Brain microvascular endothelial cell (primary cell): Measurements from ENCODE around the gene TMEM271.

Source experiments
- DNase-seq: peaks from one replicate; pipeline ENCODE4 v3.0.0-alpha.2; 2020
- H3K27ac ChIP-seq: fragments of 250-450 bp; sonication (Bioruptor Pico); 2 replicates; pipeline ENCODE4 v1.5.1; 2020; ENCODE audit warnings: mild to moderate bottlenecking, moderate library complexity
- H3K27me3 ChIP-seq: fragments of 250-450 bp; sonication (Bioruptor Pico); replicated peaks from 2 replicates; pipeline ENCODE4 v1.5.1; 2020; ENCODE audit warnings: mild to moderate bottlenecking
- H3K36me3 ChIP-seq: fragments of 250-450 bp; sonication (Bioruptor Pico); replicated peaks from 2 replicates; pipeline ENCODE4 v1.5.1; 2020; ENCODE audit warnings: mild to moderate bottlenecking
- H3K4me3 ChIP-seq: 2 replicates; pipeline ENCODE4 v1.5.1; 2011; ENCODE audit warnings: low read depth, mild to moderate bottlenecking, control low read depth, low read length, moderate library complexity
- in situ Hi-C: cut with HindIII; loops from 2 replicates; pipeline ENCODE4 v1.10.0; 2017; ENCODE audit warnings: low sequenced_read_pairs, low pct_ligation_motif_present
- TF ChIP-seq, protein P1 (sequence below): IDR thresholded peaks from 2 replicates; pipeline ENCODE4 v1.5.1; 2011; ENCODE audit warnings: low read depth, mild to moderate bottlenecking, moderate library complexity, low read length, control low read depth, inconsistent platforms; ENCODE audit errors: missing control alignments

TMEM271 gene

DNA sequence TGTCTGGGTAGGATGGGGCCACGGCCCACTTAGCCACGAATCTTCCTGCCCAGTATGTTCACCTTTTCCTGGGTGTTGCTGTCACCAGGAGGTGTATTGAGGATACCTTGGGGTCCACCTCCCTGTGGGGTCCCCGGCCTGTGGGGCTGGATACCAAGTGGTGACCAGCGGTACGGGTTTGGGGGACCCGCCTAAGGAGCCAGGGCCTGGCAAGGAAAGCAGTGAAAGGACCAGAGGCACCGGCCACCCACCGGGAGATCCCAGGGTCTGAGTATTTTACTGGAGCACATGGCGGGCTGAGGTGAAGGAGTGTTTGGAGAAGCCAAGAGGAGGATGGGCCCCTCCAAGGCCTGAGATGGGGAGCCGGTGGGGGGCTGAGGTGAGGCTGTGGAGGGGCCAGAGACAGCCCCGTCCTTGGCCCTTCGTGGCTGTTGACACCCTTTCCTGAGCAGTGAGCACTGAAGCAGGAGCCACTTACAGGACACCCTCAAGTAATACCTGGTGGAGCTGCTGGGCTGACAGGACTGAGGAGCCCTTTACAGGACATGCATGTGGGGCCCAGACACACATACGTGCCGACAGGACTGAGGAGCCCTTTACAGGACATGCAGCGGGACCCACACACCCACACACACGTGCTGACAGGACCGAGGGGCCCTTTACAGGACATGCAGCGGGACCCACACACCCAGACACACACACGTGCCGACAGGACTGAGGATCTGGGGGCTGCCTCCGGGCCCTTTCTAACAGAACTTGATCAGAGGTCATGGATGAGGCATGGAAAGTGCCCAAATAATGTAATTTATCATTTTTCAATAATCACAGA, 38.4 kb downstream of the TMEM271 start:
- Histone ChIP-seq H3K4me3 (no peak overlapping the region), H3K36me3 (peaks cover 27% of the 10 kb centered on the region), H3K27me3 (no peaks in the 10 kb centered on the region), H3K27ac (no peak overlapping the region)
- DNase-seq = no peak
- in situ Hi-C loops = no loop called here
- TF ChIP-seq, protein P1, sequence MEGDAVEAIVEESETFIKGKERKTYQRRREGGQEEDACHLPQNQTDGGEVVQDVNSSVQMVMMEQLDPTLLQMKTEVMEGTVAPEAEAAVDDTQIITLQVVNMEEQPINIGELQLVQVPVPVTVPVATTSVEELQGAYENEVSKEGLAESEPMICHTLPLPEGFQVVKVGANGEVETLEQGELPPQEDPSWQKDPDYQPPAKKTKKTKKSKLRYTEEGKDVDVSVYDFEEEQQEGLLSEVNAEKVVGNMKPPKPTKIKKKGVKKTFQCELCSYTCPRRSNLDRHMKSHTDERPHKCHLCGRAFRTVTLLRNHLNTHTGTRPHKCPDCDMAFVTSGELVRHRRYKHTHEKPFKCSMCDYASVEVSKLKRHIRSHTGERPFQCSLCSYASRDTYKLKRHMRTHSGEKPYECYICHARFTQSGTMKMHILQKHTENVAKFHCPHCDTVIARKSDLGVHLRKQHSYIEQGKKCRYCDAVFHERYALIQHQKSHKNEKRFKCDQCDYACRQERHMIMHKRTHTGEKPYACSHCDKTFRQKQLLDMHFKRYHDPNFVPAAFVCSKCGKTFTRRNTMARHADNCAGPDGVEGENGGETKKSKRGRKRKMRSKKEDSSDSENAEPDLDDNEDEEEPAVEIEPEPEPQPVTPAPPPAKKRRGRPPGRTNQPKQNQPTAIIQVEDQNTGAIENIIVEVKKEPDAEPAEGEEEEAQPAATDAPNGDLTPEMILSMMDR = no peak

DNA sequence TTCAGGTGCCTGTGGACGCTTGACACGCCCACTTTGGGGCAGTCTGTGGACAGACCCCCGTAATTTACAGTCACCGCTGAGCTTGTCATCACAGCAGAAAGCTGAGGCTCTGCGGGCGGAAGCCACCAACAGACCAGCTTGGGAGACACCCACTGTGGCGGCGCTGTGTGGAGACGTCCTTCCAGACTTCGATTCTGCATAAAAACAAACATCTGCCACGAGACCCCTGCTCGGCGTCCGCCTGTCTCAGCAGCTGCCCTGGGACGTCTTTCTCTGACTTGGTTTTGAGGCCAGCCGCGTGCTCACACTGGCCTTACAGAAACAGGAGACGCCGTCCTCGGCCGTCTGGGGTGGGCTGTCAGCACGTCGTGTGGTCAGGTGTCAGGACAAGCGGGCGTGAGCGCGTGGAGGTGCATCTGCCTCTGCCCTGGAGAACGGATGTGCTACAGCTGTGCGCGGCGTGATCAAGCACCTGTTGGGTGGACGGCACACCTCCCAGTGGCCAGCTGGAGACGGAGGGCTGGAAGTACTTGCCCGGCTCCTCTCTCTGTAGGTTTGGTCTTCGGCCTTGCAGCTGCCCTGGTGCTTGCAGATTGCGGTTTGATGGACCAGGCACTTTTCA, 39.6 kb downstream of the TMEM271 start:
- Histone ChIP-seq H3K4me3 (no peak overlapping the region), H3K36me3 (peaks cover 38% of the 10 kb centered on the region), H3K27me3 (no peaks in the 10 kb centered on the region), H3K27ac (no peak overlapping the region)
- DNase-seq = no peak
- in situ Hi-C loops = no loop called here
- TF ChIP-seq, protein P1 = no peak

DNA sequence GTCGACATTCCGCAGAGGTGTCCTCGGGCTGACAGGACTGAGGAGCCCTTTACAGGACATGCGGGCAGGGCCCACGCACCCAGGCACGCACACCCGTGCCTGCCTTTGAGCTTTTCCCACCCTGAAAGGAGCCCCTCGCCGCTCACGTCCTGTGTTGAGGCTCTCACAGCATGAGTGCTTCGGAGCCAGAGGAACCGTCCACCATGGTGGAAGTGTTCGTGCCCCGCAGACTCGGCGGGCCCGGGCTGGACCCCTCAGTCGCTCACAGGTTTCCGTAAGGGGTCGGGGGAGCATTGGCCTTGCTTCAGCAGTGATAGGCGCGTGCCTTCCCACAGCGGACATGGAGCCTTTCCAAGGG, 40.2 kb downstream of the TMEM271 start:
- Histone ChIP-seq H3K36me3 (peaks cover 44% of the 10 kb centered on the region), H3K4me3 (no peak overlapping the region)
- in situ Hi-C loops = no loop called here

DNA sequence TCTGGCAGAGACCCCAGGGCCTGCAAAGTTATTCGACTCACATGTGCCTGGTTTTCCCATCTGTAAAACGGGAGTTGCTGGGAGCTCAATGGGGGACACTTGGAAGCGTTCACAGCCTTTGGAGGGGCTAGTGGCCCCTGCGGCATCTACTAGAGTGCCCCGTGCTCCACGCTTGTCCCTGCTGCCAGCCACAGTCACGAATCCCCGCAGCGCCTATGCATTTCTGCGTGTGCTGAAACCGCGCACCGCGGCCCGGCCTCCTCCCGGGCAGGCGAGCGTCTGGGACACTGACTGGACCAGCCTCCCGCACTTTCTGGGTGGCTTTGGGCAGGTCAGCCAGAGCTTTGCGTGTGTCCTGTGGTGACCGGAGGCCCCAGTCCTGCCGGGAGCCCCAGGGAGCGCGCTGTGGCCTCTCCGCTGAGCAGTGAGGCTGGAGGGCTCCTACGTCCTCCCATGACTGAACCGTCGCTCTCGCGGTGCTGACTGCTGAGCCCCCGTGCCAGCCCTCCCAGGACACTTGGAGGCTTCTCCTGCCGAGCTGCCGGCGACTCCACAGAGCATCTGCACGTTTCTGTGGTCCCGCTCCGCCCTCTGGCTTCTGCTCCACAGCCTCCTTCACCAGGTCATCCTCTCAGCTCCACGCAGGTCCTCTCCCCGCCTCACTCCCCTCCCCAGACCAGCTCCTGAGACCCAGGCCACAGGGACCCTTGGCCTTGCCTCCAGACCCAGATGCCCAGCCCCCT, 40.7 kb downstream of the TMEM271 start:
- TF ChIP-seq, protein P1 = no peak
- H3K36me3 ChIP-seq = peaks cover 48% of the 10 kb centered on the region
- in situ Hi-C loops = no loop called here
- no peaks in the 10 kb centered on the region for H3K27me3 ChIP-seq
- no peak overlapping the region for H3K4me3 ChIP-seq
- no peak overlapping the region for H3K27ac ChIP-seq
- DNase-seq = no peak

More for the DNA sequence above, 40.2 kb downstream of the TMEM271 start:
- no peak overlapping the region for H3K27ac ChIP-seq
- no peak for DNase-seq
- H3K27me3 ChIP-seq = no peaks in the 10 kb centered on the region
- TF ChIP-seq, protein P1 = no peak

DNA sequence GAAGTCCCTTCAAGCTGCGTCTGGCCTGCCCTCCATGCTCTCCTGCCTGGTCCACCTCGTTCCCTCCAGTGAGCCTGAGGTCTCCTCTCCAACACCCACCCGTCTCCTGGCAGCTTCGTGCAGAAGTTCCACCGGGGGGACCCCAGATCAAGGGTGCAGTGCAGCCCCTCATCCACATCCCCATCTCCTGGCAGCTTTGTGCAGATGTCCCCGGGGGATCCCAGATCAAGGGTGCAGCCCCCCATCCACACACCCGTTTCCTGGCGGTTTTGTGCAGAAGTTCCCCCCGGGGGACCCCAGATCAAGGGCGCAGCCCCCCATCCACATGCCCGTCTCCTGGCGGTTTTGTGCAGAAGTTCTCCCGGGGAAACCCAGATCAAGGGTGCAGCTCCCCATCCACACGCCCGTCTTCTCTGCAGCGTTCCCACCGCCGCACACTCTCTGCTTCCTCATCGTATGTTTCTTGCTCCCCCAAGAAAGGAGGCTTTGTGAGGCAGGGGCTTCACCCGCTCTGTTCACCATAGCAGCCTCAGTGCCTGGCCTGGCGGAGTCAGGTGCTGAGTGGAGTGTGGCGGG, 41.4 kb downstream of the TMEM271 start:
- TF ChIP-seq, protein P1 = no peak
- H3K4me3 ChIP-seq = no peak overlapping the region
- H3K27ac ChIP-seq = no peak overlapping the region
- no peak for DNase-seq
- in situ Hi-C loops = no loop called here
- H3K36me3 ChIP-seq = peaks cover 49% of the 10 kb centered on the region
- H3K27me3 ChIP-seq = no peaks in the 10 kb centered on the region
